Right lung (tissue), 10 donors: Measurements from ENCODE around the gene MPST. TPM values are rescaled to one million over a fixed set of nuclear protein-coding genes. Genes with fewer than 3 reads are reported as not detected.
"Not testable (repeated sequence)": the region's sequence is repeated elsewhere in the genome, so short reads cannot be mapped to it uniquely, and the experiment has no call there.

Source experiments
- DNase-seq, 2 donors: peaks; one replicate each; pipeline ENCODE4 v3.0.0-alpha.2; 2013
- long read RNA-seq, 8 donors: transcript quantifications; one replicate each; lab custom pipeline, GENCODE V29; 2026
- polyA plus RNA-seq, 5 donors: library from polyadenylated mRNA; unstranded; fragments of 120-200 nt; gene quantifications; one replicate each; pipeline versions ENCODE4 v1.2.1 to v1.2.3, GENCODE V29; 2013; ENCODE audit warnings: inconsistent platforms in 1 of 5, low replicate concordance in 1 of 5; ENCODE audit not compliant: insufficient read length in 5 of 5, insufficient read depth in 1 of 5

MPST gene
- polyA plus RNA-seq: 10 to 100 TPM; 33.7 to 82.8 (median 47.3) TPM
- long read RNA-seq, donor 1, transcript MPST-206 (3 exons, 1,331 nt): major isoform, 22 of 64 reads
- long read RNA-seq, donor 1, transcript MPST-203 (3 exons, 1,345 nt): minor isoform, 16 of 64 reads
- long read RNA-seq, donor 1, partial matches to known transcripts: 24 of 64 reads
- long read RNA-seq, donor 1, other reads (novel, unspliced or antisense): 0 of 64 reads
- long read RNA-seq, donor 2, transcript MPST-206 (3 exons, 1,331 nt): major isoform, 16 of 40 reads
- long read RNA-seq, donor 2, transcript MPST-203 (3 exons, 1,345 nt): minor isoform, 11 of 40 reads
- long read RNA-seq, donor 2, partial matches to known transcripts: 12 of 40 reads
- long read RNA-seq, donor 2, other reads (novel, unspliced or antisense): 0 of 40 reads
- long read RNA-seq, donor 3, transcript MPST-203 (3 exons, 1,345 nt): minor isoform, 9 of 40 reads
- long read RNA-seq, donor 3, transcript MPST-206 (3 exons, 1,331 nt): major isoform, 15 of 40 reads
- long read RNA-seq, donor 3, partial matches to known transcripts: 16 of 40 reads
- long read RNA-seq, donor 3, other reads (novel, unspliced or antisense): 0 of 40 reads
- long read RNA-seq, donor 4, transcript MPST-206 (3 exons, 1,331 nt): minor isoform, 9 of 36 reads
- long read RNA-seq, donor 4, transcript MPST-203 (3 exons, 1,345 nt): major isoform, 14 of 36 reads
- long read RNA-seq, donor 4, partial matches to known transcripts: 13 of 36 reads
- long read RNA-seq, donor 4, other reads (novel, unspliced or antisense): 0 of 36 reads
- long read RNA-seq, donor 5, transcript MPST-206 (3 exons, 1,331 nt): major isoform, 19 of 54 reads
- long read RNA-seq, donor 5, transcript MPST-203 (3 exons, 1,345 nt): minor isoform, 11 of 54 reads
- long read RNA-seq, donor 5, partial matches to known transcripts: 24 of 54 reads
- long read RNA-seq, donor 5, other reads (novel, unspliced or antisense): 0 of 54 reads
- long read RNA-seq, donor 6, full-length matches to known transcripts: 41 of 94 reads
- long read RNA-seq, donor 6, partial matches to known transcripts: 53 of 94 reads
- long read RNA-seq, donor 6, other reads (novel, unspliced or antisense): 0 of 94 reads
- long read RNA-seq, donor 7, transcript MPST-206 (3 exons, 1,331 nt): major isoform, 29 of 54 reads
- long read RNA-seq, donor 7, transcript MPST-203 (3 exons, 1,345 nt): minor isoform, 11 of 54 reads
- long read RNA-seq, donor 7, partial matches to known transcripts: 13 of 54 reads
- long read RNA-seq, donor 7, other reads (novel, unspliced or antisense): 0 of 54 reads
- long read RNA-seq, donor 8, transcript MPST-206 (3 exons, 1,331 nt): major isoform, 10 of 31 reads
- long read RNA-seq, donor 8, partial matches to known transcripts: 14 of 31 reads
- long read RNA-seq, donor 8, other reads (novel, unspliced or antisense): 6 of 31 reads

- DNase-seq: peak; percentile 77
These were observed at the start of gene MPST, which contains the start of gene TST for GRCh38 chr22:37019309-37020191. Gene MPST, plus strand, starts transcription at chr22:37019742. Its CDS starts 95 bp downstream, at chr22:37019837. Gene TST, minus strand, starts transcription at chr22:37019447. Its CDS starts 715 bp downstream, at chr22:37018732.

DNA sequence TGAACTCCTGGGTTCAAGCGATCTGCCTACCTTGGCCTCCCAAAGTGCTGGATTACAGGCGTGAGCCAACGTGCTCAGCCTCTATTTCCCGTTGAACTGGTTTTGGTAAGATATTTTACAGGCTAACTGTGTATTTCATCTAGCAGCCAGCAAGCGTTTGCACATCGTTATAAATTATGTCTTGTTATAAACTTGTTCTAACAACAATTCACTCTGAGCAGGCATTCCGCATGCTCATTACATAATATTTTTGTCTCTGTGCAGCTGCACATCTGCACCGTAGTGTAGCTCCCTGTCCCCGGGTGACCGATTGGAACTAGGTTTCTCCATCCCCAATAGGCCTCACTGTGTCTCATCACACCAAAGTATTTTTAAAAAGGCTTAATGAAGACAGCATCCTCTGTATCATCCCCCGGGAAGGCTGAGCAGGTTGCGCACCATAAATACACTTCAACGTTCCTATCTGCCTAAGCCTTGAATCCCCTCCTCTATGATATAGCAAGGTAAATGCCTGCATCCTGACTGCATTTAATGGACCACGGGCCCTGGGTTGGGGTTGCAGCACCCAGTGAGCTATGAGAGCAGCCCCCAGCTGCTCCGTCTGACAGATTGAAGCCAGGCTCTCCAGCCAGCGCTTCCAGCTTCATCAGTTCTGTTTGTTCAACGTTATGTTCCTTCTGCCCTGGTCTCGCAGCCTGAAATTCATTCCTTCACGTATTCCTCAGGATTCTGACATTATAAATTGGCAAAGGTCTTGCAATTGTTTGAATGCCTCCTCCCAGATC, 48.0 kb upstream of the MPST start:
- DNase-seq: no peak

GRCh38 chr22:36976606-36977005, 42.9 kb upstream of the MPST start:
- DNase-seq: no peak

DNA sequence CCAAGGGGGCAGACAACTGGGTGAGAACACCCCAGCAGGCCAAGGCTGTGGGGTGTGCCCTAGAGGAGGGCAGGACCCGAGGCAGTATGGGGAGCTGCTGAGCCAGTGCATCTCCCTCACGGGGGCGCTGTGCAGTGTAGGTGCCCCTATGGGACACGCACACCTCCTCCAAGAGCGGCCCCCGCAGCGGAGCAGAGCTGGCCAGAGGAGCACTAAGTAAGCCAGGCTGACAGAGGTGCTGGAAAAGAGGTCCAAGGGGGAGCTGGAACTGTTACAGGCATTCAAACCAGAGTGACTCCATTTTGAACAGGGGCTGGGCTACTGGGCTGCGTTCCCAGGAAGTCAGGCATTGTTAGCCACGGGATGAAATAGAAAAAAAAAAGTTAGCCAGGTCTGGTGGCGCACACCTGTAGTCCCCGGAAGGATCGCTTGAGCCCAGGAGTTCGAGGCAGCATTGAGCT, 42.1 kb upstream of the MPST start:
- peak; percentile 10 to 13 for DNase-seq

GRCh38 chr22:36977947-36978660, 41.4 kb upstream of the MPST start:
- peak; percentile 84 to 86 for DNase-seq

DNA sequence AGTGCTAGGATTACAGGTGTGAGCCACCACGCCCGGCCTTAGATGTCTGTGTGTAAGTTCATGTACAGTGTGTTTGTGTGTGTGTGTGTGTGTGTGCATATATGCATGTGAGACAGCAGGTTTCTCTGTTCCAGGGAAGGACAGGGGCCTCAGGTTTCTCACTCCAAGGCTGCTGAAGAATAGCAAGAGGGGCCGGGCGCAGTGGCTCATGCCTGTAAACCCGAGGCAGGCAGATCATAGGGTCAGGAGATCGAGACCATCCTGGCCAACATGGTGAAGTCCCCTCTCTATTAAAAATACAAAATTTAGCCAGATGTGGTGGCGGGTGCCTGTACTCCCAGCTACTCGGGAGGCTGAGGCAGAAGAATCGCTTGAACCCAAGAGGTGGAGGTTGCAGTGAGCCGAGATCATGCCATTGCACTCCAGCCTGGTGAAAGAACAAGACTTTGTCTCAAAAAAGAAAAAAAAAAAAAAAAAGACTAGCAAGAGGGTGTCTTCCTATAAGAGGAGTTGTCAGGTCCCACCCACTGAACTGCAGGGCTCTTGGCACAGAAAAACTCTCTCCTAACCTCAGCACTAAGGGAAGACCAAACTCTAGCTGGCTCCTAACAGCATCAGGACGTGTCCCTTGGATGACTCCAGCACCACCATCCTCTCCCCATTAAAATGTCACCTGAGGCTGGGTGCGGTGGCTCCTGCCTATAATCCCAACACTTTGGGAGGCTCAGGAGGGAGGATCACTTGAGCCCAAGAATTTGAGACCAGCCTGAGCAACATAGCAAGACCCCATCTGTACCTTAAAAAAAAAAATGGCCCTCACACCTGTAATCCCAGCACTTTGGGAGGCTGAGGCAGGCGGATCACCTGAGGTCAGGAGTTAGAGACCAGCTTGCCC, 40.3 kb upstream of the MPST start:
- no peak for DNase-seq

- no peak for DNase-seq
These were observed 38.2 kb upstream of the MPST start for GRCh38 chr22:36981247-36981775.

- no peak for DNase-seq
These were observed 37.4 kb upstream of the MPST start for GRCh38 chr22:36982136-36982535.

DNA sequence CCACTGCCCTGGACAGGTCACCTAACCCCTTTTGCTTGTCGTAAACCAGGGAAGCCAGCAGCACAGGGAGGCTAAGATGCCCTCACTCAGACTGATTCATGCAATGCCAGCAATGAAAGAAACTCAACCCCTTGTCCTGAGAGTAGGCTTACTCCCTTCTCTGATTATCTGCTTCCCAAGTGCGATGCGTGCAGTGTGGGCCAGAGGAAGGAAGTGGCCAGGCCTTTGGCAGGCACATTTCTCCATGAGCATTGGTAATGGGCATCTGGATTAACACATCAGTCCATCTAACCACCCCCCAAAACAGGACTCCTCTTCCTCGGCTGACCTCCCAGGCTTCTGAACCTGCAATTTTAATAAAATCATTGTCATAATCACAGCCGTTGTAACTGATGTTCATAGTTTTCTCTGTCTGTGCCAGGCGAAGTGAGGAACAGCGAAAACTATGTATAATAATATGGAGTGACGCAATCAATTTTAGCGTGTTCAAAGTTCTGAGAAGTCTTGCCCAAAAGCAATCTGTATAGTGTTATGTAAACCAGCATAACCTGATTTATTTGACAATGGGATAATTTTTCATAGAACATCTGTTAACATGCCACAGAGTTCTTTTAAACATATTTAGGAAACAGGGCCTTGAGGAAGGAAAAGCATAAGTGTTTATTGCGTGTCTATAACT, 34.2 kb upstream of the MPST start:
- no peak for DNase-seq

DNA sequence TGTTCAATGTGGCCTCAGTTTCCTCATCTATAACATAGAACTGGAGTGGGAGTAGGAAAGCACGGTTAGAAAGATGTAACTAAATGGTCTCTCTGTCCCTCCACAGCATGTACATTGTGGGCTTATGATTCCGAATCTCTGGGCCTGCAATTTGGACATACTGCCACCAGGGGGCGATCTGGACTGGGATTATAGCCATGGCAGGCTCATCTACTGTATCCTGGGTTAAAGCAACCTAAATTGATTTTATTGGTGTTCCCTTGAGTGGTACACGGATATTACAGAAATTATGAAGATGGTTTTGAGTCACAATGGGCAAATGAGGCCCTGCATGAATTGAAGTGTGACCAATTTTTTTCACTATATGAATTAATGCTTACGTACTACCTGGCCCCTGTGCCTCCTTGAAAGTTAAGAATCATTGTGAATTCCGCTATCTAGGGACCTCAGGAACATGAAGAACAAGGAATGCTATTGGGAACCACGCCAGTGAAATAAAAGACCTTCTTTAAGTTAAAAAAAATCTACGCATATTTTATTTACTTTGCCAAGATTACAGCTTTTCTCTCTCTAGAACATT, 33.2 kb upstream of the MPST start:
- DNase-seq: no peak

GRCh38 chr22:36988075-36988832, 31.3 kb upstream of the MPST start:
- DNase-seq: no peak

- DNase-seq: not testable (repeated sequence)
These were observed 30.5 kb upstream of the MPST start for GRCh38 chr22:36989012-36989411.

GRCh38 chr22:36990457-36990856, 29.1 kb upstream of the MPST start:
- DNase-seq: no peak

DNA sequence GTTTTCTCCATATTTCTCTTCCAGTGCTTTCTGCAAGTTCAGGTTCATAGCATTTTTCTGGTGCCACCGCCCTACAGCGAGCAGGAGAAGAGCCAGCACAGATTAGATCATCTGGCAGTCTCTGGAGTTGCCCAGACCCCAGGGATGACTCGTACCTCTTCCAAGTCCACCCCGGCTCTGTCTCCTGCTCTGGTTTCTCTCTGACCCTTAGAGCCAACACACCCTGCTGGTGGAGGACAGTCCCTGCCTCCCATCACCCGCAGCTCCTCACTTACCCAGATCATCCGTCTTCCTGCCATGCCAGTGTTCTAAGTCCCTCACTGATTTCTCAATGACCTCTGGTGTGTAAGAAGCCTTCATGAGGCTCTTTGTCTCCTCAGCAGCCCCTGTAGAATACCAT, 28.3 kb upstream of the MPST start:
- no peak for DNase-seq

- DNase-seq: no peak
These were observed 21.8 kb upstream of the MPST start for GRCh38 chr22:36997746-36998145.
